Measurements from ENCODE around the gene SURF2. TPM values are rescaled to one million over a fixed set of nuclear protein-coding genes. Genes with fewer than 3 reads are reported as not detected.

The SURF2 gene
- total and polyA plus RNA-seq, 9 of the 15 experiments (the other 6 are each of a cell fraction or from before 2014, with no cell fraction given): 5.5 to 82.5 (median 21.3) TPM

- Histone ChIP-seq H3K36me3 (ENCODE audit: control insufficient read depth, insufficient read depth, low read length) (peaks cover 71% of the 10 kb centered on the region), H3K4me3 (peak overlapping the region; percentile 100; the same call in 1 of the 2 replicates), H3K4me1 (replicated peaks in 1 of 2; ENCODE audit: control insufficient read depth in 2 of 2, insufficient read depth in 2 of 2, low read length in 2 of 2) (peaks cover 19 to 36% of the 10 kb centered on the region in 2 experiments; a peak in 4 of 5 replicates), H3K4me2 (ENCODE audit: insufficient read depth, low read length) (peak overlapping the region; percentile 93), H3K9ac (ENCODE audit: insufficient read depth in 1 of 2, low read depth in 2 of 2, low read length in 2 of 2) (peak overlapping the region; percentile 100), H3K27ac (ENCODE audit: extremely low read depth, low read depth, low read length) (peak overlapping the region; percentile 98), H3K9me1 (ENCODE audit: control insufficient read depth, insufficient read depth, low read length) (peaks cover 3% of the 10 kb centered on the region), H2AFZ (ENCODE audit: low read depth, low read length) (no peak overlapping the region), H3K27me3 (ENCODE audit: control insufficient read depth in 2 of 2, insufficient read depth in 2 of 2, low read length in 2 of 2) (no peaks in the 10 kb centered on the region), H4K20me1 (replicated peaks; ENCODE audit: control insufficient read depth, insufficient read depth, low read length) (peaks cover 32% of the 10 kb centered on the region), H3K9me3 (replicated peaks; ENCODE audit: control insufficient read depth, insufficient read depth, low read depth, low read length) (no peaks in the 10 kb centered on the region), H3K79me2 (ENCODE audit: control insufficient read depth, insufficient read depth, low read length) (peaks cover 61% of the 10 kb centered on the region)
- no peak for ATAC-seq
- no peak for FAIRE-seq
- intact Hi-C loops (cut with micrococcal nuclease): no loop called here
- no TSS peak for BruUV-seq (replicated peaks)
- POLR2A ChIA-PET: interaction anchor here (0.8 to 7.4 kb wide), 12 partner anchors 10 to 163 kb away, joined by 3 to 33 read pairs (median 7); partner anchors contain the start of genes ABO, CACFD1 and STKLD1
- DNase-seq (ENCODE audit: extremely low read depth in 1 of 4, low spot score in 3 of 4): no peak
- 84% methylated on average over 13 of the region's 15 CpGs for WGBS (ENCODE audit: insufficient coverage, low coverage, missing lambda C conversion rate)
- TF ChIP-seq E2F8 (IDR thresholded peaks at IDR 0.05; ENCODE audit: low read depth, partially characterized antibody) (no peak), MEF2A (IDR thresholded peaks at IDR 0.05; ENCODE audit: control insufficient read depth, low read depth, low read length) (no peak), PREB (CRISPR knock-in tag; IDR thresholded peaks at IDR 0.05) (no peak), TFAP4 (CRISPR knock-in tag; IDR thresholded peaks at IDR 0.05; ENCODE audit: borderline replicate concordance) (0 out of 2 replicates have a peak, but pooled peaks have one; percentile 12), RBFOX2 (IDR thresholded peaks at IDR 0.05; ENCODE audit: low read depth, low read length) (peak; percentile 64), POLR2A (conservative IDR thresholded peaks at IDR 0.05) (peak; percentile 14; the same call in 1 of the 2 replicates), NR2C2 (CRISPR knock-in tag; IDR thresholded peaks at IDR 0.05) (no peak), NR2C2 (tag; IDR thresholded peaks at IDR 0.05) (no peak), POLR2AphosphoS5 (IDR thresholded peaks at IDR 0.05; ENCODE audit: control insufficient read depth, insufficient read depth, low read depth, low read length) (peak; percentile 35; the same call in 1 of the 2 replicates), HDAC2 (IDR thresholded peaks at IDR 0.05) (no peak), E2F5 (CRISPR knock-in tag; IDR thresholded peaks at IDR 0.05) (no peak)
- in situ Hi-C loops (cut with MboI): no loop called here
- CTCF ChIA-PET (ENCODE audit: low intra/inter-chr PET ratio): no interaction called here
These were observed 6.3 kb upstream of the SURF2 start for GRCh38 chr9:133349965-133350616.
